GM19099 (cell line): ENCODE data around the gene MMP26.

ENCODE experiments used
- POLR2A ChIP-seq: IDR thresholded peaks from 3 replicates; pipeline ENCODE4 v1.6.1; 2011; ENCODE audit warnings: low read depth; ENCODE audit not compliant: insufficient read length; ENCODE audit errors: extremely low read depth

MMP26 gene

GRCh38 chr11:4704054-4704789, at the start of gene MMP26:
Gene MMP26, plus strand, starts transcription at chr11:4704784.
- TF ChIP-seq POLR2A, result no peak

GRCh38 chr11:4658629-4659445, 45.7 kb upstream of the MMP26 start:
- no peak for TF ChIP-seq POLR2A

GRCh38 chr11:4662876-4663275, 41.7 kb upstream of the MMP26 start:
- TF ChIP-seq POLR2A, result no peak

- no peak for TF ChIP-seq POLR2A
These were observed 40.4 kb upstream of the MMP26 start for GRCh38 chr11:4664183-4664582.

- no peak for TF ChIP-seq POLR2A
These were observed 39.8 kb upstream of the MMP26 start for GRCh38 chr11:4664786-4665185.

- TF ChIP-seq POLR2A, result no peak
These were observed 39.2 kb upstream of the MMP26 start for GRCh38 chr11:4665424-4665823.

GRCh38 chr11:4671741-4672140, 32.8 kb upstream of the MMP26 start:
- no peak for TF ChIP-seq POLR2A

GRCh38 chr11:4672470-4672869, 32.1 kb upstream of the MMP26 start:
- TF ChIP-seq POLR2A, result no peak

- TF ChIP-seq POLR2A, result no peak
These were observed 30.8 kb upstream of the MMP26 start for GRCh38 chr11:4673781-4674180.

GRCh38 chr11:4677948-4678347, 26.6 kb upstream of the MMP26 start:
- no peak for TF ChIP-seq POLR2A

- TF ChIP-seq POLR2A, result no peak
These were observed 24.2 kb upstream of the MMP26 start for GRCh38 chr11:4680341-4680740.

GRCh38 chr11:4682623-4683419, 21.8 kb upstream of the MMP26 start:
- TF ChIP-seq POLR2A, result no peak

- no peak for TF ChIP-seq POLR2A
These were observed 19.8 kb upstream of the MMP26 start for GRCh38 chr11:4684631-4685285.

GRCh38 chr11:4695442-4695841, 9.1 kb upstream of the MMP26 start:
- no peak for TF ChIP-seq POLR2A

- no peak for TF ChIP-seq POLR2A
These were observed 7.0 kb upstream of the MMP26 start, which contains the start of gene OR51E2 for GRCh38 chr11:4697585-4697984. Gene OR51E2, minus strand, starts transcription at chr11:4697853. Its CDS starts 15,142 bp downstream, at chr11:4682711.
